Medulla oblongata (tissue), 1 donor: ENCODE data around the gene TYRO3.
"Not testable (repeated sequence)": the region's sequence is repeated elsewhere in the genome, so short reads cannot be mapped to it uniquely, and the experiment has no call there.

ENCODE experiments used
- DNase-seq: peaks from one replicate; pipeline ENCODE4 v3.0.0-alpha.2; 2015; ENCODE audit errors: extremely low spot score

The TYRO3 gene

GRCh38 chr15:41554343-41554742 is 4.7 kb upstream of the TYRO3 start:
- no peak for DNase-seq

- no peak for DNase-seq
These were observed 4.1 kb upstream of the TYRO3 start for GRCh38 chr15:41554915-41555314.

GRCh38 chr15:41556677-41557076 is 2.3 kb upstream of the TYRO3 start:
- DNase-seq, result no peak

- peak; percentile 88 for DNase-seq
These were observed 1.2 kb upstream of the TYRO3 start for GRCh38 chr15:41557673-41558399.

GRCh38 chr15:41559239-41559782 is 299 bp downstream of the TYRO3 start:
- no peak for DNase-seq

- DNase-seq, result no peak
These were observed 1.5 kb downstream of the TYRO3 start for GRCh38 chr15:41560572-41560874.

- DNase-seq, result no peak
These were observed 2.2 kb downstream of the TYRO3 start for GRCh38 chr15:41561104-41561776.

- DNase-seq, result peak; percentile 94
These were observed 2.7 kb downstream of the TYRO3 start for GRCh38 chr15:41561777-41562145.

GRCh38 chr15:41562244-41562643 is 3.2 kb downstream of the TYRO3 start:
- no peak for DNase-seq

- DNase-seq, result no peak
These were observed 3.8 kb downstream of the TYRO3 start for GRCh38 chr15:41562784-41563198.

GRCh38 chr15:41564286-41564959 is 5.4 kb downstream of the TYRO3 start:
- DNase-seq, result peak; percentile 85

- no peak for DNase-seq
These were observed 6.0 kb downstream of the TYRO3 start for GRCh38 chr15:41564960-41565502.

- DNase-seq, result no peak
These were observed 6.7 kb downstream of the TYRO3 start for GRCh38 chr15:41565702-41566101.

GRCh38 chr15:41566121-41566885 is 7.3 kb downstream of the TYRO3 start:
- no peak for DNase-seq

GRCh38 chr15:41567261-41567660 is 8.2 kb downstream of the TYRO3 start:
- DNase-seq, result no peak

- DNase-seq, result peak; percentile 53
These were observed 8.8 kb downstream of the TYRO3 start for GRCh38 chr15:41567862-41568261.

GRCh38 chr15:41568350-41569017 is 9.5 kb downstream of the TYRO3 start:
- peak; percentile 81 for DNase-seq

- DNase-seq, result not testable (repeated sequence)
These were observed 10.2 kb downstream of the TYRO3 start for GRCh38 chr15:41569232-41569631.

GRCh38 chr15:41570764-41571163 is 11.8 kb downstream of the TYRO3 start:
- peak; percentile 68 for DNase-seq

GRCh38 chr15:41571948-41572347 is 12.9 kb downstream of the TYRO3 start:
- no peak for DNase-seq

GRCh38 chr15:41572866-41573265 is 13.9 kb downstream of the TYRO3 start:
- DNase-seq, result no peak
